T-helper 1 cell treated with Interleukin-12 subunit alpha and Interleukin-12 subunit beta and Interleukin-4 antibody, amounts not matched to agents 30 ng/mL and 1 ng/mL, for 36 hours (primary cell): ENCODE results near the gene CDH13. TPM values are rescaled to one million over a fixed set of nuclear protein-coding genes. Genes with fewer than 3 reads are reported as not detected.

ENCODE experiments used
- intact Hi-C: fragments of 100-400 bp; cut with micrococcal nuclease; formaldehyde crosslinking; loops from one replicate; pipeline ENCODE4 v1.15.1; 2024
- total RNA-seq: library from RNA; stranded (reverse); gene quantifications from 2 replicates; pipeline ENCODE4 v1.2.3, GENCODE V29; 2022

The CDH13 gene
- total RNA-seq, 1 donor from 2014 or later = not detected

DNA sequence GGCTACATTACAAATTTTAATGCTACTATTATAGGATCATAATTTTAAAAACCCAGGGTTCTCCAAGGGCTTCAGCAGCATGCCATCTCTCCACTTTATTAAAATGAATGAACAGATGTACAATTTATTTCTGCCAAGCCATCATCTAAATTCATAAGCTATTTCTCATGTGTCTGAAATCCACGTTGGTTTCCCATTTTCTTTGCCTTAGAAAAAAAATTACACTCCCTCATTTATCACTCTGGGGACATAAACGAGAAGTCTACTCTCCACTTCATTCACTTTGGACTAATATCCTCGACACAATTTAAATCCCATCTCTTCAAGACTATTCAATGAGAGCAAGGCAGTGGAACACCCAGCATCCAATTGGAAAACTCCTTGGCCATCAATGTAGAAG lies 1002.7 kb downstream of the CDH13 start:
- intact Hi-C loops = no loop called here

DNA sequence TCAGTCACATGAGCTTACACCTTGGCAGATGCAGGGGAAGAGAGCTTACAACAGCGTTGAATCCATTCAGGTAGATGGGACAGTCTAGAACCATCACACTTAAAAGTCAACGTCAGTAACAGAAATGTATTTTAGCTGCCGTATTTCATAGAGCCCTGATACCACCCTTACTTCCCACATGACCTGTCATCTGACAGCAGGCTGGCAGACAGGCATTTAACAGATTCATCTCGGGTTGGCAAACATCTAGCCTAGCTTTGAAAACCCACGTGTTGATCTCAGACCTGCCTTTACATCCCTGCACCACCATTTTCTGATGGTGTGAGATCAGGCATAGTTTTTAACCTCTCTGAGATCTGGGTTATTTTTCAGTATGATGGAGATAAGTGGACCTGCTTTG lies 1003.1 kb downstream of the CDH13 start:
- intact Hi-C loops = no loop called here

- intact Hi-C loops = no loop called here
Observed at GRCh38 chr16:83630979-83631378, 1004.2 kb downstream of the CDH13 start.

DNA sequence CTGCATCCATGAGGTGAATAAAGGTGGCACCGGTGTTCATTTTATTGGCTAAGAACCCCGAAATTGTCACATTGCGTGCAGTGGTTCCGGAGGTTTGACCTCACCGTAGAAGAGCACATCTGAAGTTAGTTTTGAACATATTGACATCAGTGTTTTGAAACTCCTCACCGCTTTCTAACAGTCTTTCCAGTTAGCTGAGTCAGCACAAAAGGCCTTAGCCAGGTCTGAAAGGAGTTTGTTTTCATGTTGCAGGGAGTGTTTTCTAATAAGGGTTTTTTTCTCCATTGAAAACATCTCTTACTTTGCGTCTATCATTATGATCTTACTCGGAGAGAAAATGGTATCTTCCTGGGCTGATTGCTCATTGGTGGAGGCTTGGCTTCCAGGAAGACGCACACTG lies 1006.5 kb downstream of the CDH13 start:
- intact Hi-C loops = no loop called here

GRCh38 chr16:83648347-83648746 lies 1021.6 kb downstream of the CDH13 start:
- intact Hi-C loops = no loop called here

DNA sequence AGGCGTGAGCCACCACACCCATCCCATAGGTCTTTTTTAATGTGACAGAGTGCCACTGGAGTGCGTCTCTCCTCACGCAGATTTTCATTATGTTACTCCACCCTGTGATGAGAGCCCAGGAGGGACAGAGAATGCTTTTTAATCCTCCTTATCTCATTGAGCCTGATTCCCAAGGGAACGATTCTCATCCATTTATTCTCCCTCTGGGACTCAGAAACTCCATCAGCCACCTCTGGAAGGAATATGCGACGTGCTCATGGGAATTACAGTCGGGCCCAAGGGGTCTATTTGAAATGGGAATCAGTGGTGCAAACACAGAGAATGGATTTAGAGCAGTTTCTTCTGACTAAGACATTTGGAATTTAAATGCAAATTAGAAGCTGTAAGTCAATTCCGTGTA lies 1025.1 kb downstream of the CDH13 start:
- intact Hi-C loops = no loop called here

DNA sequence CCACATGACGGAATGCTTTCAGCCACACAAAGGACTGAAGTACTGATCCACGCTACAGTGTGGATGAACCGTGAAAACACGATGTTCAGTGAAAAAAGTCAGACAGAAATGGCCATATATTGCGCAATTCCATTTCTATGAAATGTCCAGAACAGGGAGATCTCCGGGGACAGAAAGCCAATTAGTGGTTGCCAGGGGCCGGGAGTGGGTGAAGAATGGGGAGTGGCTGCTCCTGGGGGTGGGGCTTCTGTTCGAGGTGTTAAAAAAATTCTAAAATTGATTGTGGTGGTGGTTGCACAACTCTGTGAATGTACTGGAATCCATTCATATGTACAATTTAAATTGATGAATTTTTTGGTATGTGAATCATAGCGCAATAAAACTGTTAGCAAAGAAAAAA lies 1026.2 kb downstream of the CDH13 start:
- intact Hi-C loops = no loop called here

DNA sequence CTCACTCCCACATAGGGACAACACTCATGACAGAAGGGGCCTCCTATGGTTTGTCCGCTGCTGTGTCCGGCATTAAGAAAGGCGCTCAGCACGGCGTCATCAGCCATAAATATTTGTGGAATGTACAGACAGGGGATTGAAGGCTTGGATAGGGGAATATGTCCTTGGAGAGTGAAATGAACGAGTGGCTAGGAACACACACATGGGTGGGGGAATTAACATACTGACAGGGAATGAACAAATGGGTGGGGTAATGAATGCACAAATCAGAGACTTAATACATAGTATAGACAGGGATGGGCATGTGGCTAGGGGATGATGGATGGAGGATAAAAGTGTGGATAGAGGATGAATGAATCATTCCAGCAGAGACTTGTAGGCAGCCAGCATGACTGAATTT lies 1027.0 kb downstream of the CDH13 start:
- intact Hi-C loops = no loop called here

- intact Hi-C loops = no loop called here
Observed at GRCh38 chr16:83660282-83660681, 1033.5 kb downstream of the CDH13 start.

- intact Hi-C loops = no loop called here
Observed at GRCh38 chr16:83661656-83662055, 1034.9 kb downstream of the CDH13 start.

DNA sequence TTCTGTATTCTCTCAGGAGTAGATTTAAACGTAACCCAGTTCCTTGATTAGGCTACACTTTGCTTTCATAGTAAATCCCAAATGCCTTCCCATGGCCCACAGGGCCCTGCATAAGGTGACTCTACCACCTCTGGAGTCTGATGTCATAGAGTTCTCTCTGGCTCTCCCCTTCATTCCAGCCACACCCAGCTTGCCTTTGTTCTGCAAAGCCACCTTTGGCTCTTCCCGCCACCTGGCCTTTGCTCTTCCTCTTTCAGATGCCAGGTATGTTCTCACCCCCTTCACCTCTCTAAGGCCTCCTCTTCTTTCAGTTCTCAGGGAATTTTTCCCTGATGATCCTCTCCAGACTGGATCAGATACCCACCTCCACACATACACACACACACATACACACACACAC lies 1039.7 kb downstream of the CDH13 start:
- intact Hi-C loops = no loop called here

DNA sequence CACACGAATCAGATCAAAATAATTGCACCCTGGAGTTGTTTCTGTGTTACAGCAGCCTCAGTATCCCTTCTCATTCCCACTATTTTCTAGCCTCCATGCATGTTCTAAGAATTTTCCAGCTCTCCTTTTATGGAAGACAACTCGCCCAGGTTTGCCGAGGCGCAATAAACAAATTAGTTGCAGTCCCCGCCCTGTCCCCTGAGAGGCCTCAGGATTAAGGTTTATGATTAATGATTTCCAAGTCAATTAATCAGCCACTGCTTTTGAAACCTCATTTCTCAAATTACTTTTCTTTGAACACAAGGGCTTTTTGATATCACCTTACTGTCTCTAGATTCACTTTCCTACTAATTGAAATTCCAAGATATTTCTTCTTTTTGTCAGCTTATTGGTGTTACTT lies 1042.7 kb downstream of the CDH13 start:
- intact Hi-C loops = no loop called here

DNA sequence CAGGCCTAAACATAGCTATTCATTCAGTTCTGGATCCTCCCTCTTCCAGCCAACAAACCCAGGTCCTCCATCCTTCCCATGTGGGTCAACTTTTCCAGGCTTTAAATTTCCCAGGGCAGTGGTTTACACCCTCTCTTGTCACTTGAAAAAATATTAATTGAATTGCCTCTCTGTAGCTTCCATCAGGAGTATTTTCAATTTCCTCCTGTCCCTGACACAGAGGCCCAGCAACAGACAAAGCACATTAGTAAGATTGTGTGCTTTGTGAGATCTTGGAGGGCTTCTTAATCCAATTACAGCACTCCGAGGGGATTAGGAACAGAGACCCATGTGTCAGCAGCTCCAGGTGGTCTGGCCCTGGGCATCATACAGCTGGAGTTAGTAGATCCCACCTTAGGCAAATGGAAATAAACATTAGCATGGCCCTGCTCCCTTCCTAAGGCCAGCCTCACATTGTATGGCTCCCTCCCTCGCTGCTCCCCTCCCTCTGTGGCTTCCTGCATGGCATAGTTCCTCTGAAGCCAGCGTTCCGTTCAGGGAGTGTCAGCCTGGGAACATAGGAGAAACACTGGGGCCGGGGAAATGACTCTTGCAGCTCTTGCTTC lies 1048.3 kb downstream of the CDH13 start:
- intact Hi-C loops = no loop called here

DNA sequence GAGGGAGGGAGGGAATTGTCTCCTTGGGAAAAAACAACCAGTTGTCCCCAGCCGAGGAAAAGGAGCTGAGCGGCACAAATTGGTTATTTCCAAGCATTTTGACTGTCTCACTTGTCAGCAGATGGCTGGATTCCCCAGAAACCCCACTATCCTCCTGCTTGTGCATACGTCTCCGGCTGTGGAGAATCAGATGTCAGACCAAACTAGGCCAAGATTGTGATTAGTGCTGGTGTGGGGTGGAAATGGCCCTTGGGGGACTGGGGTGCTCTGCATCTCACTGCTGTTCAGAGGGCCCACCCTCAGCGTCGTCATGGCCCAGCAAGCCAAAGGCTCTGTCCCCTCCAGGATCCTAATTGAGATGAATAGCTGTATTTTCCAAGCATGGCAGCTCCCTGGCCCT lies 1049.3 kb downstream of the CDH13 start:
- intact Hi-C loops = no loop called here

DNA sequence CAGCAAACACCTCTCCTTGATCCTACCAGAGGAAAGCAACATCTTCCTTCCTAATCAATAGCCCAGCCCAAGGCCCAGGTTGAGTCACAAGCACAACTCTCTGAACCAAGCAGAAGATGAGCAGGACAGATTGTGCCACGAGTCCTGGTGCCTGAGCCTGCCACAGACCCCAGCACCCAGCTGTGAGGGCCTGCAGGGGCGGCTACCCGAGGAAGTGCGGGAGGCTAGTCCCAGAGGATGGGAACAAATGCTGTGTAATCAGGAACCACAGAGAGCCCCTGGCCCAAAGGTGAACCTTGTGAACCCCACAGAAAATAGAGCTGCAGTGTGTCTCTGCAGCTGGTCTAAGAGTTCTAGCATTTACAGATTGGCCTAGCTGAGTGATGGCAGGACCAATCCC lies 1054.2 kb downstream of the CDH13 start:
- intact Hi-C loops = no loop called here

DNA sequence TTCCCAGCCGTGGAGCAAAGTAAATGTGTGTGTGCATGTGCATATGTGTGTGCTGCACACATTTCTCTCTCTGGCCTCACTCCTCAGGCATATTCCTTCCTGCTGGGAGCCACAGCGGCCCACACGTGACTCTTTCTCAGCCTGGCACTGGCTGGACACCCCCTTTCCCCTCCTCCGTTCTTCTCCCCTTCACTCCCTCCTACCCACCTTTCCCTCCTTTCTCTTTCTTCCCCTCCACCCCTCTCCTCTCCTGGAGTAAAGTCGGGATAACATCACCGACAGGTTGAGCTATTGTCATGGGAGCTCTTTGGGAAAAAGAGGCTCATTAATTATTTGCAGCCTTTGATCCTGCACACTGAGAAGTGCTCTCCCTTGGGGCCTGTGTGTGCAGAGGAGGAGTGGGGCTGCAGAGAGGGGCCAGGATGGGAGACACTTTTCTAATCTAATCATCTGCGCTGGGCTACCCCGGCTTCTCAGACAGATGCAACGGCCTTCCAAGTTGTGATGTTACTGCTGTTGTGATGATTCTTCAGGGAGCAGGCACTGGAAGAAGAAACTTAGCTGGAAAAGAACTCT lies 1054.7 kb downstream of the CDH13 start:
- intact Hi-C loops = no loop called here

- intact Hi-C loops = no loop called here
Observed at GRCh38 chr16:83682116-83682867, 1055.5 kb downstream of the CDH13 start.

- intact Hi-C loops = no loop called here
Observed at GRCh38 chr16:83682868-83683235, 1056.1 kb downstream of the CDH13 start.

GRCh38 chr16:83685615-83686165 lies 1058.9 kb downstream of the CDH13 start:
- intact Hi-C loops = no loop called here

DNA sequence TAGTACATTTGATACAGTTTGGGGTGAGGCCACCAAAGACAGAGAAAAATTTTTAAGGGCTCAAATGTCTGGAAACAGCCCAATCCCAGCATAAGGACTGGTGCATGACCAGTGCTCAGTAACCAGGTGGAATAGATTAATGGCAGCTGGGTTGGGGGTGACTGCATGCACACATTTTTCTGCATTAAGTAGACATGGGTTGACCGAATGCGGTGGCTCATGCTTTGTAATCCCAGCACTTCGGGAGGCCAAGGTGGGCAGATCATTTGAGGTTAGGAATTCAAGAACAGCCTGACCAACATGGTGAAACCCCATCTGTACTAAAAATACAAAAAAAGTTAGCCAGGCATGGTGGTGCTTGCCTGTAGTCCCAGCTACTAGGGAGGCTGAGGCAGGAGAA lies 1060.0 kb downstream of the CDH13 start:
- intact Hi-C loops = no loop called here

GRCh38 chr16:83689385-83689831 lies 1062.6 kb downstream of the CDH13 start:
- intact Hi-C loops = no loop called here

DNA sequence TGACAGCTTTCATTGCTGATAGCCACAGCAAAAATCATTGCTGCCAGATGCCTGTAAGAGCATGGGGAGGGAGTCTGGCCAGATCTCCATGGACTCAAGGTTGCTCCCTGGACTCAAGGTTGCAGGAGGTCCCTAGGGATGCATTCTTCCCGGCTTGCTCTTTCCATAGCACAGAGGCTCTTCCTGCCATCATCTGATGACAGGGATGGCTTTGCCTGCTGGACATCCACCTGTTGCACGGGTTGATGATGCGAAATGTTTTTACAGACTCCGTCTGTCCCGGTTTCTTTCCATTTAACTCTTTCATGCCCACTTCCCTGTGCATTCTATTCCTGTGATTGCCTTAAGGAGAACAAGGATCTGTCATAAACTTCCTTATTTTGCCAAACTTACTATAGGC lies 1065.5 kb downstream of the CDH13 start:
- intact Hi-C loops = no loop called here

DNA sequence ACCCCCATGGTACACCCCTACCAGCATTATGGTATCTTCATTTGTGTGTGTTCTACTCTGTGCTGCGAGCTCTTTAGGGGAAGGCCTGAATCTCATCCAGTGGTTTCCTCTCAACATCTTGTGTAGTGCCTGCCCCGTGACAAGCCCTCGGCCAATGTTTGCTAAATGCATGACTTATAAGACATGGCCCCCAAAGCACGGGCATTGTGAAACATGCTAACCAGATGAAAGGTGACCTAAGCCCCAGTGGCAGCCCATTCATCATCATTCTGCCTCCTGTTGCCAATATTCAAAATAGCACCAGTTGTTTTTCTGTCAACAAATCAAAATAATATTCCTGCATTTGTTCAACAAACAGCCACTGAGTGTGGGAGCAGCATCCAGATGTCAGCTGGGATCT lies 1072.2 kb downstream of the CDH13 start:
- intact Hi-C loops = no loop called here
